Colonic mucosa (tissue), 4 donors: ENCODE data around the gene DIDO1. TPM values are rescaled to one million over a fixed set of nuclear protein-coding genes. Genes with fewer than 3 reads are reported as not detected.

Source experiments
- DNase-seq: peaks from one replicate; pipeline ENCODE4 v3.0.0-alpha.2; 2020
- H3K27ac ChIP-seq: fragments of 200-600 bp; one replicate; pipeline ENCODE4 v1.8.0; 2021
- H3K27me3 ChIP-seq: fragments of 200-600 bp; one replicate; pipeline ENCODE4 v1.8.0; 2021
- H3K36me3 ChIP-seq: fragments of 200-600 bp; one replicate; pipeline ENCODE4 v1.8.0; 2021
- H3K4me1 ChIP-seq: fragments of 200-600 bp; one replicate; pipeline ENCODE4 v1.8.0; 2021; ENCODE audit warnings: mild to moderate bottlenecking
- H3K4me3 ChIP-seq: fragments of 200-600 bp; one replicate; pipeline ENCODE4 v1.8.0; 2021
- H3K9ac ChIP-seq, 2 donors: one replicate each; pipeline ENCODE4 v1.7.0; 2013; ENCODE audit warnings: control low read depth in 2 of 2, low read depth in 2 of 2, low read length in 2 of 2
- H3K9me3 ChIP-seq: fragments of 200-600 bp; one replicate; pipeline ENCODE4 v1.8.0; 2021
- CTCF ChIP-seq: fragments of 200-600 bp; IDR thresholded peaks from one replicate; pipeline ENCODE4 v1.8.0; 2022; ENCODE audit warnings: antibody characterized with exemption, mild to moderate bottlenecking
- intact Hi-C: fragments of 100-400 bp; cut with DNase I; formaldehyde crosslinking; loops from one replicate; pipeline ENCODE4 v1.14.1; 2022
- total RNA-seq, 2 donors: library from RNA; stranded (reverse); fragmentation: NEBNext Ultra II Directional in 1 of 2; extraction: Animal tissue kit (Norgen Biotek cat#: 25700) in 1 of 2; gene quantifications; one replicate each; pipeline ENCODE4 v1.2.1, GENCODE V29; 2021
- donor health status: healthy.
- donor health status: DM: no; HTN: no; CAD: no.
- donor health status: DM: no; HTN: no; CAD: no.

Gene DIDO1
- total RNA-seq, 2 donors from 2014 or later: 41.4 to 50.4 TPM

GRCh38 chr20:62911701-62912280 lies 14.5 kb downstream of the DIDO1 start:
- no peak overlapping the region for H3K4me3 ChIP-seq
- H3K27ac ChIP-seq: no peak overlapping the region
- no peak for DNase-seq
- H3K9me3 ChIP-seq: no peaks in the 10 kb centered on the region
- H3K27me3 ChIP-seq: no peaks in the 10 kb centered on the region
- H3K9ac ChIP-seq: no peak overlapping the region
- intact Hi-C loops: no loop called here
- H3K4me1 ChIP-seq: peaks cover 6% of the 10 kb centered on the region
- peaks cover 22% of the 10 kb centered on the region for H3K36me3 ChIP-seq
- no peak for TF ChIP-seq CTCF

- no peaks in the 10 kb centered on the region for H3K9me3 ChIP-seq
- peaks cover 6% of the 10 kb centered on the region for H3K4me1 ChIP-seq
- intact Hi-C loops: no loop called here
- H3K27me3 ChIP-seq: no peaks in the 10 kb centered on the region
- H3K9ac ChIP-seq: no peak overlapping the region
- H3K4me3 ChIP-seq: no peak overlapping the region
- H3K27ac ChIP-seq: no peak overlapping the region
- no peak for TF ChIP-seq CTCF
- peaks cover 30% of the 10 kb centered on the region for H3K36me3 ChIP-seq
- DNase-seq: no peak
Observed at GRCh38 chr20:62910777-62911497, 15.4 kb downstream of the DIDO1 start.

- H3K9ac ChIP-seq: no peak overlapping the region
- DNase-seq: no peak
- peaks cover 4% of the 10 kb centered on the region for H3K4me1 ChIP-seq
- no peak for TF ChIP-seq CTCF
- no peaks in the 10 kb centered on the region for H3K27me3 ChIP-seq
- H3K27ac ChIP-seq: no peak overlapping the region
- peaks cover 37% of the 10 kb centered on the region for H3K36me3 ChIP-seq
- H3K9me3 ChIP-seq: no peaks in the 10 kb centered on the region
- intact Hi-C loops: no loop called here
- H3K4me3 ChIP-seq: no peak overlapping the region
Observed at GRCh38 chr20:62910217-62910766, 16.0 kb downstream of the DIDO1 start.

- TF ChIP-seq CTCF: no peak
- Histone ChIP-seq H3K27me3 (no peaks in the 10 kb centered on the region), H3K9ac (no peak overlapping the region), H3K4me3 (no peak overlapping the region), H3K36me3 (peaks cover 44% of the 10 kb centered on the region), H3K4me1 (no peaks in the 10 kb centered on the region), H3K27ac (no peak overlapping the region), H3K9me3 (no peaks in the 10 kb centered on the region)
- no peak for DNase-seq
- intact Hi-C loops: no loop called here
Observed at GRCh38 chr20:62908971-62909791, 17.1 kb downstream of the DIDO1 start.
